HG03060 (cell line): Measurements from ENCODE around the gene PPP1CB.

Source experiments
- ATAC-seq: cut with Tn5 transposase; IDR thresholded peaks from one replicate; pipeline ENCODE4 v1.9.1; 2021; ENCODE audit warnings: low read depth, moderate number of reproducible peaks; ENCODE audit not compliant: unreplicated experiment

PPP1CB gene

DNA sequence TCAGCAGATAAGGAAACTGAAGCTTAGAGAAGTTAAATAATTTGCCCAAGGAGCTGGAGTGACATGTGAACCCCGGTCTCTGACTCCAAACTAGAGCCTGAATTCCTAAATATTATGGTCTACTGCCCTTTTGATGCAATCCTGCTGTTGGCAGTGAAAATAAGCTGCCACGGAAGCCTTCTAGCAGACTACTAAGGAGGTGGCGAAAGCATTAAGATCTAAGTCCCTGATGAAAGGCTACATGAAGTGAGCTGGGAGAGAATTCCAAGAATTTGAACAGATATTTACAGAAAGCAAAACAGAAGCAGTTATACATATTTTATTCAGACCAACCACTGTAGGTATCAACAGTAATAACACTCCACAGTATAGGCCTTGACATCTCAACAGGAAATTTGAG, 90.4 kb downstream of the PPP1CB start:
- ATAC-seq: no peak
